Measurements from ENCODE around the gene NDFIP1.

NDFIP1 gene

DNA sequence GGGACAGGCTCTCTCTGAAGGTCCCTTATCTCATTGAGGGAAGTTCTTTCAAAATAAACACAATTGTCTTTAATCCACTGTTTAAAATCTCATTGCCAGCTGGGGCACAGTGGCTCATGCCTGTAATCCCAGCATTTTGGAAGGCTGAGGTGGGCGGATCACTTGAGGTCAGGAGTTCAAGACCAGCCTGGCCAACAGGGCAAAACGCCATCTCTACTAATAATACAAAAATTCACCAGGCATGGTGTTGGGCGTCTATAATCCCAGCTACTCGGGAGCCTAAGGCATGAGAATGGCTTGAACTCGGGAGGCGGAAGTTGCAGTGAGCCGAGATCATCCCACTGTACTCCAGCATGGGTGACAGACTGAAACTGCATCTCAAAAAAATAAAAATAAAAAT, 8.3 kb upstream of the NDFIP1 start:
- H3K4me3 ChIP-seq (ENCODE audit: low read length), result no peak overlapping the region
- TF ChIP-seq CTCF (IDR thresholded peaks at IDR 0.05; ENCODE audit: insufficient read depth, low read depth, low read length, missing control alignments), result no peak
- no peak for DNase-seq (ENCODE audit: low read depth)

- no peak for DNase-seq (ENCODE audit: low read depth)
- no peak overlapping the region for H3K4me3 ChIP-seq (ENCODE audit: low read length)
- TF ChIP-seq CTCF (IDR thresholded peaks at IDR 0.05; ENCODE audit: insufficient read depth, low read depth, low read length, missing control alignments), result no peak
These were observed 5.4 kb upstream of the NDFIP1 start for GRCh38 chr5:142102980-142103740.

DNA sequence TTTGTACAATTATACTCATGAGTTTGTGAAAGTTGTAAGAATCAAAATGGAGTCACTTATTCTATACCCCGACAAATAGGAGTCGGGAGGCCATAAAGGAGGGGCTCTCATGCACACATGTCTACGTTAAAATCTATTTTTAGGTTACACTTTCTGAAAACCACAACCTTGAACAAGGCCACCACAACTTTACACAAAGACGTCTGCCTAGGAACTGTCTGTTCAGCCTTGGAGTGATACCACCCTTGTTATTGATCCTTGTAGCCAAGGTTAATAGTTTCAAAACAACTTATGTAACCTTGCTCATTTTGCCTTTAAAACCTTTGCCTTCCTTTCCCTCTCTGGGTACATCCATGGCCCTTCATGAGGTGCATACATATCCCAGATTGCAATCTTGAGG, 4.1 kb upstream of the NDFIP1 start:
- no peak overlapping the region for H3K4me3 ChIP-seq (ENCODE audit: low read length)
- no peak for TF ChIP-seq CTCF (IDR thresholded peaks at IDR 0.05; ENCODE audit: insufficient read depth, low read depth, low read length, missing control alignments)
- no peak for DNase-seq (ENCODE audit: low read depth)

- H3K4me3 ChIP-seq (ENCODE audit: low read length), result no peak overlapping the region
- TF ChIP-seq CTCF (IDR thresholded peaks at IDR 0.05; ENCODE audit: insufficient read depth, low read depth, low read length, missing control alignments), result no peak
- no peak for DNase-seq (ENCODE audit: low read depth)
These were observed 2.5 kb upstream of the NDFIP1 start for GRCh38 chr5:142106061-142106460.

GRCh38 chr5:142107036-142107735, 1.4 kb upstream of the NDFIP1 start:
- DNase-seq (ENCODE audit: low read depth), result no peak
- no peak for TF ChIP-seq CTCF (IDR thresholded peaks at IDR 0.05; ENCODE audit: insufficient read depth, low read depth, low read length, missing control alignments)
- no peak overlapping the region for H3K4me3 ChIP-seq (ENCODE audit: low read length)

- DNase-seq (ENCODE audit: low read depth), result no peak
- no peak overlapping the region for H3K4me3 ChIP-seq (ENCODE audit: low read length)
- no peak for TF ChIP-seq CTCF (IDR thresholded peaks at IDR 0.05; ENCODE audit: insufficient read depth, low read depth, low read length, missing control alignments)
These were observed 695 bp upstream of the NDFIP1 start for GRCh38 chr5:142107736-142108431.

All from epithelial cell of esophagus (primary cell).